Neural cell (in vitro differentiated cells): ENCODE data around the gene RIPK1. TPM values are rescaled to one million over a fixed set of nuclear protein-coding genes. Genes with fewer than 3 reads are reported as not detected.

Source experiments
- H2AFZ ChIP-seq: fragments of 200-600, 300-800 bp; sonication (generic), shearing (Covaris generic); 2 replicates; pipeline ENCODE4 v1.6.0; 2014; ENCODE audit warnings: low read depth, mild to moderate bottlenecking, antibody characterized with exemption, low read length, moderate library complexity
- H3F3A ChIP-seq: fragments of 200-600 bp; shearing (Covaris generic); 2 replicates; pipeline ENCODE4 v1.6.1; 2016; ENCODE audit warnings: mild to moderate bottlenecking, moderate library complexity, mixed read lengths, antibody characterized with exemption, low read length; ENCODE audit not compliant: insufficient read depth, poor library complexity, severe bottlenecking
- H3K27ac ChIP-seq: fragments of 200-600, 300-800 bp; sonication (generic), shearing (Covaris generic); 2 replicates; pipeline ENCODE4 v1.5.1; 2014; ENCODE audit warnings: mild to moderate bottlenecking, low read length, moderate library complexity
- H3K27me3 ChIP-seq: fragments of 300-800, 200-600 bp; sonication (generic), shearing (Covaris generic); 2 replicates; pipeline ENCODE4 v1.6.0; 2014; ENCODE audit warnings: mild to moderate bottlenecking, low read depth, low read length, moderate library complexity; ENCODE audit not compliant: insufficient read depth
- H3K36me3 ChIP-seq: fragments of 300-800, 200-600 bp; sonication (generic), shearing (Covaris generic); 2 replicates; pipeline ENCODE4 v1.5.1; 2014; ENCODE audit warnings: mild to moderate bottlenecking, antibody characterized with exemption, low read length, moderate library complexity; ENCODE audit not compliant: insufficient read depth
- H3K4me2 ChIP-seq: fragments of 300-800, 200-600 bp; sonication (generic), shearing (Covaris generic); 2 replicates; pipeline ENCODE4 v1.6.0; 2014; ENCODE audit warnings: mild to moderate bottlenecking, low read length
- H3K4me3 ChIP-seq: fragments of 300-800, 200-600 bp; sonication (generic), shearing (Covaris generic); 2 replicates; pipeline ENCODE4 v1.5.1; 2014; ENCODE audit warnings: mild to moderate bottlenecking, low read length, moderate library complexity
- H3K79me2 ChIP-seq: fragments of 200-600 bp; shearing (Covaris generic); replicated peaks from 2 replicates; pipeline ENCODE4 v1.6.0; 2014; ENCODE audit warnings: mild to moderate bottlenecking, low read length, moderate library complexity; ENCODE audit not compliant: insufficient read depth
- H3K9ac ChIP-seq: fragments of 300-800, 200-600 bp; sonication (generic), shearing (Covaris generic); 2 replicates; pipeline ENCODE4 v1.6.1; 2016; ENCODE audit warnings: mild to moderate bottlenecking, low read length, mixed read lengths
- H3K9me2 ChIP-seq: fragments of 200-600 bp; shearing (Covaris generic); 2 replicates; pipeline ENCODE4 v1.6.1; 2016; ENCODE audit warnings: mild to moderate bottlenecking, low read length, mixed read lengths; ENCODE audit not compliant: insufficient read depth
- H3K9me3 ChIP-seq: fragments of 200-600, 300-800 bp; sonication (generic), shearing (Covaris generic); 2 replicates; pipeline ENCODE4 v1.6.1; 2016; ENCODE audit warnings: mild to moderate bottlenecking, mixed run types, low read length, moderate library complexity, mixed read lengths
- H4K20me1 ChIP-seq: fragments of 200-600 bp; shearing (Covaris generic); 2 replicates; pipeline ENCODE4 v1.6.1; 2016; ENCODE audit warnings: mild to moderate bottlenecking, mixed run types; ENCODE audit not compliant: insufficient read depth
- CTCF ChIP-seq: fragments of 450-650 bp; IDR thresholded peaks from 2 replicates; pipeline ENCODE4 v1.5.1; 2014; ENCODE audit warnings: antibody characterized with exemption, mild to moderate bottlenecking, moderate library complexity; ENCODE audit not compliant: poor library complexity, severe bottlenecking
- EP300 ChIP-seq: fragments of 450-650 bp; conservative IDR thresholded peaks from 2 replicates; pipeline ENCODE4 v1.6.1; 2014; ENCODE audit warnings: antibody characterized with exemption, mild to moderate bottlenecking, moderate library complexity; ENCODE audit not compliant: poor library complexity, severe bottlenecking
- EZH2 ChIP-seq: fragments of 200-600, 300-800 bp; shearing (Covaris generic), sonication (generic); IDR thresholded peaks from 2 replicates; pipeline ENCODE4 v1.6.1; 2014; ENCODE audit warnings: antibody characterized with exemption, low read length, borderline replicate concordance, mild to moderate bottlenecking; ENCODE audit not compliant: insufficient read depth, poor library complexity, severe bottlenecking
- MXI1 ChIP-seq: fragments of 450-650 bp; conservative IDR thresholded peaks from 2 replicates; pipeline ENCODE4 v1.6.1; 2014; ENCODE audit warnings: antibody characterized with exemption, mild to moderate bottlenecking; ENCODE audit not compliant: poor library complexity, severe bottlenecking
- POLR2AphosphoS5 ChIP-seq: IDR thresholded peaks from 2 replicates; pipeline ENCODE4 v1.6.1; 2012
- RAD21 ChIP-seq: fragments of 450-650 bp; conservative IDR thresholded peaks from 2 replicates; pipeline ENCODE4 v1.6.1; 2014; ENCODE audit warnings: antibody characterized with exemption, mild to moderate bottlenecking, moderate library complexity
- REST ChIP-seq: IDR thresholded peaks from 2 replicates; pipeline ENCODE4 v1.6.1; 2012; ENCODE audit warnings: borderline replicate concordance
- SMC3 ChIP-seq: fragments of 450-650 bp; conservative IDR thresholded peaks from 2 replicates; pipeline ENCODE4 v1.6.1; 2014; ENCODE audit warnings: antibody characterized with exemption, mild to moderate bottlenecking, moderate library complexity; ENCODE audit not compliant: poor library complexity
- TAF1 ChIP-seq: IDR thresholded peaks from 2 replicates; pipeline ENCODE4 v1.6.1; 2012; ENCODE audit warnings: low read depth
- polyA plus RNA-seq: library from polyadenylated mRNA; depleted of rRNA; stranded (reverse); fragments of >200 nt; gene quantifications from 2 replicates; pipeline ENCODE4 v1.2.3, GENCODE V29; 2014

Gene RIPK1
- polyA plus RNA-seq, 1 donor from 2014 or later: 8.5 TPM

- Histone ChIP-seq H3F3A (no peaks in the 10 kb centered on the region), H3K9me3 (no peaks in the 10 kb centered on the region), H3K4me2 (no peak overlapping the region), H3K9ac (no peak overlapping the region), H3K79me2 (no peaks in the 10 kb centered on the region), H4K20me1 (no peaks in the 10 kb centered on the region), H3K36me3 (no peaks in the 10 kb centered on the region), H3K4me3 (no peak overlapping the region), H3K9me2 (no peaks in the 10 kb centered on the region), H2AFZ (no peak overlapping the region), H3K27ac (no peak overlapping the region), H3K27me3 (no peaks in the 10 kb centered on the region)
- TF ChIP-seq EZH2: no peak
- TF ChIP-seq REST: no peak
- no peak for TF ChIP-seq SMC3
- no peak for TF ChIP-seq MXI1
- no peak for TF ChIP-seq EP300
- no peak for TF ChIP-seq TAF1
- no peak for TF ChIP-seq POLR2AphosphoS5
- TF ChIP-seq CTCF: no peak
- no peak for TF ChIP-seq RAD21
These were observed 20.7 kb downstream of the RIPK1 start for GRCh38 chr6:3088968-3089367.

- no peak overlapping the region for H3K9ac ChIP-seq
- H3K27ac ChIP-seq: no peak overlapping the region
- no peak for TF ChIP-seq POLR2AphosphoS5
- no peak for TF ChIP-seq RAD21
- no peak for TF ChIP-seq MXI1
- no peak for TF ChIP-seq REST
- TF ChIP-seq EP300: no peak
- no peak for TF ChIP-seq SMC3
- TF ChIP-seq EZH2: no peak
- no peak for TF ChIP-seq TAF1
- no peak for TF ChIP-seq CTCF
These were observed 21.7 kb downstream of the RIPK1 start for GRCh38 chr6:3090013-3090412.

More at GRCh38 chr6:3090013-3090412, 21.7 kb downstream of the RIPK1 start:
- no peaks in the 10 kb centered on the region for H3K27me3 ChIP-seq
- no peaks in the 10 kb centered on the region for H3K36me3 ChIP-seq
- no peak overlapping the region for H3K4me3 ChIP-seq
- no peaks in the 10 kb centered on the region for H3F3A ChIP-seq
- H3K9me2 ChIP-seq: no peaks in the 10 kb centered on the region
- H4K20me1 ChIP-seq: no peaks in the 10 kb centered on the region
- no peaks in the 10 kb centered on the region for H3K9me3 ChIP-seq
- no peaks in the 10 kb centered on the region for H3K79me2 ChIP-seq
- H3K4me2 ChIP-seq: no peak overlapping the region
- no peak overlapping the region for H2AFZ ChIP-seq
